Smooth muscle cell of the pulmonary artery (primary cell): ENCODE data around the gene TOB2. TPM values are rescaled to one million over a fixed set of nuclear protein-coding genes. Genes with fewer than 3 reads are reported as not detected.

ENCODE experiments used
- total RNA-seq: library from RNA; depleted of rRNA; stranded (reverse); fragments of >200 nt; gene quantifications from 2 replicates; pipeline ENCODE4 v1.2.3, GENCODE V29; 2014

The TOB2 gene
- 26.8 and 31.1 TPM in 2 replicates for total RNA-seq

DNA sequence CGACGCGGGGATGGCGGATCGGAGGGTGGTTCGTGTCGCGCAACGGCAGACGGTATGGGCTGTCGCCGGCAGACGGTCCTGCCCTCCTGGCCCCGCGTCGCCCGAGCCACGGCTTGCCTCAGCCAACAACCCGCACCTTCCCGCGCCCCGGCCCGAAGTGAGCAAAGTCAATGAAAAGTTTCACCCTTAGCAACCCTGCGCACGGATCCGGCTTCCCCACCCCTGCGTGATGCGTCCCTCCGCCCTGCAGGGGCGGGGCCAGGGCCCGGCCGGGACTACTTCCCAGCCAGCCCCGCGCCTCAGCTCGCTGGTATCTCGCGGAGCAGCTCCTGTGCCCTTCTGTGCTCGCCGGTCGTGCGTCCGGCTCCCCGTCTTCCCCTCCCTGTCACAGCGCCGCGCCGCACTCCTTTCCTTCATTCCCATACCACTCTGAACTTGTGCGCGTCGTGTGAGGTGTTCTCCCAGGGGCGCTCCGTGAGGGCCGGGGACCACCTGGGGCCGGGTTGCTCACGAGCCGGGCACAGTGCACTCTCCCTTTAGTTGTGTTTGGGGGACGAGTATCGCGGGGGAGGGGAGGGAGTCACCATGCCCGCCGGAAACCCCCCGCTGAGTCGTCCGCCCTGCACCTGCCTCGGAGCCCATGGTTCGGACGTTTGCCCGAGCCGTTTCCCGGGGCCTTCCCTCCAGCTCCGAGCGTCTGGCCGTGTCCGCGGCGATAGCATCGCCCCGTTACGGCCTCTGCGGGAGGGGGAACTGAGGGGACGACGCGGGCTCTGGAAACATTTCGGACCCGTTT lies at the start of gene TOB2:
Gene TOB2, minus strand, starts transcription at position 163 of the 796 bp plus-strand sequence. CDS start 9,456 bp downstream, outside the sequence.

GRCh38 chr22:41468381-41469217 lies 22.0 kb upstream of the TOB2 start, which contains the start of the genes ACO2 and PHF5A:
ACO2 (plus strand) TSS chr22:41469117; CDS start chr22:41469147, 30 bp downstream.
PHF5A (minus strand) TSS chr22:41468692; CDS start chr22:41468653, 39 bp downstream.

Other genes with a start within 250 kb of the TOB2 start
- gene L3MBTL2, start 241.5 kb downstream of the TOB2 start, total RNA-seq, result 22.8 and 25.0 TPM in 2 replicates
- gene CHADL, start 205.9 kb downstream of the TOB2 start, total RNA-seq, result 1.1 and 1.2 TPM in 2 replicates
- gene RANGAP1, start 160.6 kb downstream of the TOB2 start, total RNA-seq, result 37.6 and 61.7 TPM in 2 replicates
- 70.1 and 79.1 TPM in 2 replicates for gene ZC3H7B, start 145.3 kb downstream of the TOB2 start, total RNA-seq
- gene TEF, start 64.9 kb downstream of the TOB2 start, total RNA-seq, result 12.8 and 16.5 TPM in 2 replicates
- gene PHF5A, start 21.9 kb upstream of the TOB2 start, total RNA-seq, result 32.9 and 33.9 TPM in 2 replicates
- gene ACO2, start 22.3 kb upstream of the TOB2 start, total RNA-seq, result 94.5 and 101 TPM in 2 replicates
- gene POLR3H, start 97.7 kb upstream of the TOB2 start, total RNA-seq, result 27.2 and 35.0 TPM in 2 replicates
- 2.9 and 6.3 TPM in 2 replicates for gene CSDC2, start 114.2 kb upstream of the TOB2 start, total RNA-seq
- gene PMM1, start 143.0 kb upstream of the TOB2 start, total RNA-seq, result 23.5 and 25.9 TPM in 2 replicates
- 20.8 and 23.9 TPM in 2 replicates for gene DESI1, start 174.2 kb upstream of the TOB2 start, total RNA-seq
- gene XRCC6, start 174.5 kb upstream of the TOB2 start, total RNA-seq, result 249 and 253 TPM in 2 replicates
- 66.7 and 76.8 TPM in 2 replicates for gene SNU13, start 242.1 kb upstream of the TOB2 start, total RNA-seq